ENCODE results near the gene ADAM22.
"Not testable (repeated sequence)": the region's sequence is repeated elsewhere in the genome, so short reads cannot be mapped to it uniquely, and the experiment has no call there.

Gene ADAM22, protein sequence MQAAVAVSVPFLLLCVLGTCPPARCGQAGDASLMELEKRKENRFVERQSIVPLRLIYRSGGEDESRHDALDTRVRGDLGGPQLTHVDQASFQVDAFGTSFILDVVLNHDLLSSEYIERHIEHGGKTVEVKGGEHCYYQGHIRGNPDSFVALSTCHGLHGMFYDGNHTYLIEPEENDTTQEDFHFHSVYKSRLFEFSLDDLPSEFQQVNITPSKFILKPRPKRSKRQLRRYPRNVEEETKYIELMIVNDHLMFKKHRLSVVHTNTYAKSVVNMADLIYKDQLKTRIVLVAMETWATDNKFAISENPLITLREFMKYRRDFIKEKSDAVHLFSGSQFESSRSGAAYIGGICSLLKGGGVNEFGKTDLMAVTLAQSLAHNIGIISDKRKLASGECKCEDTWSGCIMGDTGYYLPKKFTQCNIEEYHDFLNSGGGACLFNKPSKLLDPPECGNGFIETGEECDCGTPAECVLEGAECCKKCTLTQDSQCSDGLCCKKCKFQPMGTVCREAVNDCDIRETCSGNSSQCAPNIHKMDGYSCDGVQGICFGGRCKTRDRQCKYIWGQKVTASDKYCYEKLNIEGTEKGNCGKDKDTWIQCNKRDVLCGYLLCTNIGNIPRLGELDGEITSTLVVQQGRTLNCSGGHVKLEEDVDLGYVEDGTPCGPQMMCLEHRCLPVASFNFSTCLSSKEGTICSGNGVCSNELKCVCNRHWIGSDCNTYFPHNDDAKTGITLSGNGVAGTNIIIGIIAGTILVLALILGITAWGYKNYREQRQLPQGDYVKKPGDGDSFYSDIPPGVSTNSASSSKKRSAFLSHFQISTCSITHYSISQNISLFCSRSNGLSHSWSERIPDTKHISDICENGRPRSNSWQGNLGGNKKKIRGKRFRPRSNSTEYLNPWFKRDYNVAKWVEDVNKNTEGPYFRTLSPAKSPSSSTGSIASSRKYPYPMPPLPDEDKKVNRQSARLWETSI

DNA sequence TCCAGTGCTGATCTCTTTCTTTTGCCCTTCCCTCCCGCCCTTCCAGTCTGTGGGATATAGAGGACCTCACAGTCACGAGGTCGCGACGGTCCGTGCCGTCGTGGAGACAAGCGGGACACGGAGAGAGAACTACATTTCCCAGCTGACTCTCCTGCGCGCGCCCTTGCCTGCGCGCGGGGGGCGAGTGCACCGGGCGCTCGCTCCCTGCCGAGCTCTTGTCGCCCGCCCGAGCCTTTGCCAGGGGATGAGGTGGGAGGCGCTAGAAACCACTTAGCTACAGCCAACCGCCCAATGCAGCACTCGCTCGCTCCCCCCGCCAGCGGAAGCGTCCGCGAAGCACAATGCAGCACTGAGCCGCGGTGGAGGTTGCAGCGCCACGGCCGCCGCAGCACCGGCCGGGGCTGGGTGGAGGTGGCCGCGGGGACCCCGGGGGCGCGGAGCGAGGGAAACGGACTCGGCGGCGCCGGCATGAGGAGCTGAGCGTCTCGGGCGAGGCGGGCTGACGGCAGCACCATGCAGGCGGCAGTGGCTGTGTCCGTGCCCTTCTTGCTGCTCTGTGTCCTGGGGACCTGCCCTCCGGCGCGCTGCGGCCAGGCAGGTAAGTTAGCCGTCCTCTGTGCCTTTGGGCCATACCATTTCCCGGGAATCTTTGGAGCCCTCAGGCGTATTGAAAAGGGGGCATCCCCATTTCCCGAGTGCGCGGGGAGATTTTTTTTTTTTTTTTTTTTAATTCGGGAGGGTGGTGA, at the start of gene ADAM22:
Gene ADAM22 (plus strand): TSS at position 299 of the 746 bp plus-strand sequence. CDS start 215 bp downstream, at position 514.
- peak; percentile 96 for DNase-seq (ENCODE audit: low read depth, low spot score)

DNA sequence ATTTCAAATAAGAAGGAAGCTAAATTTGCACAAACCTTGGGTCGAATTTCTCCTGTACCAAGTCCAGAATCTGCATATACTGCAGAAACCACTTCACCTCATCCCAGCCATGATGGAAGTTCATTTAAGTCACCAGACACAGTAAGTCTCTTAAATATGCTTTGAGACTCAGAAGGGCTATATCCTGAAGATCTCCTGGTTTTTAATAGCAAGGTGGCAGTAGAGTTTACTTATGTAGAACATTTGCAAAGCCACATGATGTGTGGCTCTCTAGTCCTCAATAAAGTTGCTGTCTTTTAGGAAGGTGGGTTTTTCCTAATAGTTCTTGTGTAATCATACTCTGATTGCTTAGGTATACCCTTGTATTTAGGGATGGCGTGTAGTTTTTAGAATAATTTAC, 49.0 kb upstream of the ADAM22 start:
- DNase-seq (ENCODE audit: low read depth, low spot score) = no peak

DNA sequence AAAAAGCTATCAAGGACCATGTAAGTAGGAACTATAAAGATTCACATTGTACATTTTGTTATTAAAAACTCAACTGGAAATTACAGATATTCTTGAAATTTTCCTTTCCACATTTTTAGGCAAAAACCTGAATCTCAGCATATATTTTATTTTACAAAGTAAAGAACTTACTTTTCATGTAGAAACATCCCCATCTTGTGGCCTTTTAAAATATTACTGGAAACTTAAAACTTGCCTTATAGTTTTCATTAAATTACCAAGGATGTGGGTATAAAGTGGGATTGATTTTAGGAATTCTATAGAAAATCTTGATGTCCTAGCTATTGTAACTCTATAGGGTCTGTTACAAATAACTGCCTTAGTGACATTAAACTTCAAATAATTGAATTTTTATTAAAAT, 47.2 kb upstream of the ADAM22 start:
- peak; percentile 41 for DNase-seq (ENCODE audit: low read depth, low spot score)

DNA sequence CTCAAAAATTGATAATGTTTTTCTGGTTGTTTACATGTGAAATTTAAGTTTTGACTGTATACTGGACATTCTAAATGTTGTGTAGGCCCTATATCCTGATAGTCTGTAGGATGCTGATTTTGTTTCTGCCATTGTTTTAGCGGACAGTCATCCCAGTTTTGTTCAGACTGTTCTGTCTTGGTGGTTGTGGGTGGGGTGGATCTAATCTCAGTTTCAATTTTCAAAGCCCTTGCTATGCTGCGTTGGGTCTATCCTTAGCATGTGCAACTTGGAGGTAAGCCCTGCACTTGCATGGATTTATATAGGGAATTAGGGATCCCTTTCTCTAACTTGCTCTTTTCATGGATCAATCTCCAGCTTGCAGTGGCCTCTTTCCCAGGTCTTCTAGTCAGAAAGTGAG, 38.7 kb upstream of the ADAM22 start:
- no peak for DNase-seq (ENCODE audit: low read depth, low spot score)

DNA sequence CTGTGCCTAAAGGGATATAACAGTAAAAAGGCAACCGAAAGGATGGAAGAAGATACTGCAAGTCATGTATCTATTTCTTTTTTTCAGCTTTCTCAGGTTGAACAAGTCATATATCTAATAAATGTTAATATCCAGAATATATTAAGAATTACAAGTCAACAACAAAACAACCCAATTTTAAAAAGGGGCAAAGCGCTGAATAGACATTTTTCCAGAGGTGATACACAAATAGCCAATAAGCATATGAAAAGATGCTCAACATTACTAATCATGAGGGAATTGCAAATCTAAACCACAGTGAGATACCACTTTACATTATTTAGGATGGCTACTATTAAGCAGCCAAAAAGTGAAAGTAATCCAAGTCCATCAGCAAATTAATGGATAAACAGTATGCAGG, 34.8 kb upstream of the ADAM22 start:
- no peak for DNase-seq (ENCODE audit: low read depth, low spot score)

DNA sequence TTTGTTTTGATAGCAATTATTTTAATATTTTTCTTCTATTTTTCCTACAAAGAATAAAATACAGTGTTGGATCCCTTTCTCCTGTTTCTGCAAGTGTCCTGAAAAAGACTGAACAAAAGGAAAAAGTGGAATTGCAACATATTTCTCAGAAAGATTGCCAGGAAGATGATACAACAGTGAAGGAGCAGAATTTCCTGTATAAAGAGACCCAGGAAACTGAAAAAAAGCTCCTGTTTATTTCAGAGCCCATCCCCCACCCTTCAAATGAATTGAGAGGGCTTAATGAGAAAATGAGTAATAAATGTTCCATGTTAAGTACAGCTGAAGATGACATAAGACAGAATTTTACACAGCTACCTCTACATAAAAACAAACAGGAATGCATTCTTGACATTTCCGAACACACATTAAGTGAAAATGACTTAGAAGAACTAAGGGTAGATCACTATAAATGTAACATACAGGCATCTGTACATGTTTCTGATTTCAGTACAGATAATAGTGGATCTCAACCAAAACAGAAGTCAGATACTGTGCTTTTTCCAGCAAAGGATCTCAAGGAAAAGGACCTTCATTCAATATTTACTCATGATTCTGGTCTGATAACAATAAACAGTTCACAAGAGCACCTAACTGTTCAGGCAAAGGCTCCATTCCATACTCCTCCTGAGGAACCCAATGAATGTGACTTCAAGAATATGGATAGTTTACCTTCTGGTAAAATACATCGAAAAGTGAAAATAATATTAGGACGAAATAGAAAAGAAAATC, 26.7 kb upstream of the ADAM22 start:
- not testable (repeated sequence) for DNase-seq (ENCODE audit: low read depth, low spot score)

DNA sequence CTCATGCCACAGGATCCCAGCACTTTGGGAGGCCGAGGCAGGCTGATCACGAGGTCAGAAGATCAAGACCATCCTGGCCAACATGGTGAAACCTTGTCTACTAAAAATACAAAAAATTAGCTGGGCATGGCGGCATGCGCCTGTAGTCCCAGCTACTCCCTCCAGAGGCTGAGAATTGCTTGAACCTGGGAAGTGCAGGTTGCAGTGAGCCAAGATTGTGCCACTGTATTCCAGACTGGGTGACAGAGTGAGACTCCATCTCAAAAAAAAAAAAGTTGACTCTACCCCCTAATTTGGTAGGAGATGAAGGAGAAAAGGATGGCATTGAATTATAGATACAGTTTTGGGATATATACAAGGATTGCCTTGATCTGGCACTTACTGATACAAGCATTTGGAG, 25.2 kb upstream of the ADAM22 start:
- not testable (repeated sequence) for DNase-seq (ENCODE audit: low read depth, low spot score)

DNA sequence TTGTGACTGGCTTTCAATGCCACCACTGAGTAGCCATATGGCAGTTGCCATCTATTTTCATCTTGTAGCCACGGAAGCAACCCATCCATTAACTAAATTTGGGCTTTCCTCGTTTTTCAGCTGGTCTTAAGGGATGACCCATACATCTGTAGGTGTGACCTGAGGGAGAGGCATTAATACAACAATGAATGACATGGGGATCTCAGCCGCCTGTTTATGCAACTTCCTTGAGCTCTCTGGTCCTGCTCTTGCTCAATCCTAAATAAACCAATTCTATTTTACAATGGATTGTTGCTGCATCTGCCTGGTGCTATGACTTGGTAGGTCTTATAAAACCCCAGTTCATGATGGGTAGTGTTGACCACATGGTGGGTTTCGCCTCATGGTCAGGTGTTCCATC, 21.9 kb upstream of the ADAM22 start:
- no peak for DNase-seq (ENCODE audit: low read depth, low spot score)

DNA sequence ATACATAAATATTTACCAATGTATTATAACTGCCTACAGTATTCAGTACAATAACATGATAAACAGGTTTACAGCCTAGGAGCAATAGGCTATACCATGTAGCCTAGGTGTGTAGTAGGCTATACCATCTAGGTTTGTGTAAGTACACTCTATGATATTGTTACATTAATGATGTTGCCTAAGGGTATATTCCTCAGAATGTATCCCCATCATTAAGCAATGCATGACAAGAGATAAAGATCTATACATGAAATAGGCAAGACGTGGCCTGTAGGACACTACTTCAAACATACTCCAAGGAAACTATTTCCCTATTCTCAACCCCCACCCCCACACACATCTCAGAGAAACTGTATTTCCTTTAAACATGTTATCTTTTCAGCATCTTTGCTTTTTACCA, 15.3 kb upstream of the ADAM22 start:
- DNase-seq (ENCODE audit: low read depth, low spot score) = no peak

DNA sequence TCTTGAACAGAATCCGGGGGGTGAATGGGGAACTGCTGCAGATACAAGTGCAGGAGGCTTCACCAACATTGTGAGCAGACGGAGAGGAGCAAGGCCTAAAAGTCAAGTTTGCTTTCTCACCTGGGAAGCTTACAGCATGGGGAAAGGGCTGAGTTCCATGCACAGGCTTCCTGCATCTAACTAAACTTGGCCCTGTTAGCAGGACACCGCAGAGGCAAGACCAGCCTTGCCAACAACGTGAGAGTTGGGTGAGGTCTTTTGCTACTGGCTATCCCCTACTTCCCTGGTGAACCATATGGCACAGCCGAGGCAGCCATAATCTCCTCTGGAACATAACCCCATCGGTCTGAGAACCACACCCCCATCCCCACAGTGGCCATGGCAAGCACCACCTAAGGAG, 14.2 kb upstream of the ADAM22 start:
- no peak for DNase-seq (ENCODE audit: low read depth, low spot score)

DNA sequence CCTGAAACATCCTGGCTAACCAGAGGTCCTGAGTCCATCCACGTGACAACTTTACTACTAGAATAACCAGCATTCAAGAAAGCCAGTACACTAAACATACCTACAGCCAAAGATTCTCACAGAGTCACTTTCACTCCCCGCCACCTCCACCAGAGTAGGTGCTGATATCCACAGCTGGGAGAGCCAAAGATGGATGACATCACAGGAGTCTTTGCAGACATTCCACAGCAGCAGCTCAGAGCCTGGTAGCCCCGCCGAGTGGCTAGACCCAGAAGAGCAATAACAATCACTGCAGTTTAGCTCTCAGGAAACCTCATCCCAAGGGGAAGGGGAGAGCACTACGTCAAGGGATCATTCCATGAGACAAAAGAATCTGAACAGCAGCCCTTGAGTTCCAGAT, 13.5 kb upstream of the ADAM22 start:
- no peak for DNase-seq (ENCODE audit: low read depth, low spot score)

DNA sequence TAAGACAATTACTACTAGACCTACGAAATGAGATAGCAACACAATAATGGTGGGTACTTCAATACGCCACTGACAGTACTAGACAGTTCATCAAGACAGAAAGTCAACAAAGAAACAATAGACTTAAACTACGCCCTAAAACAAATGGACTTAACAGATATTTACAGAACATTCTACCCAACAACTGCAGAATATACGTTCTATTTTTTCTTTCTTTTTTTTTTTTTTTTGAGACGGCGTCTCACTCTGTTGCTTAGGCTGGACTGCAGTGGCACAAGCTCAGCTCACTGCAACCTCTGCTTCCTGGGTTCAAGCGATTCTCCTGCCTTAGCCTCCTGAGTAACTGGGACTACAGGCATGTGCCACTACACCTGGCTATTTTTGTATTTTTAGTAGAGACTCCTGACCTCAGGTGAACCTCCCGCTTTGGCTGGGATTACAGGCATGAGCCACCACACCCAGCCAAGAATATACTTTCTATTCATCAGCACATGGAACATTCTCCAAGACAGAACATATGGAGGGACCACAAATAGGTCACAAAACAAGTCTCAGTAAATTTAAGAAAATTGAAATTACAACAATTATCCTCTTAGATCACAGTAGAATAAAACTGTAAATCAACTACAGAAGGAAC, 11.2 kb upstream of the ADAM22 start:
- not testable (repeated sequence) for DNase-seq (ENCODE audit: low read depth, low spot score)

DNA sequence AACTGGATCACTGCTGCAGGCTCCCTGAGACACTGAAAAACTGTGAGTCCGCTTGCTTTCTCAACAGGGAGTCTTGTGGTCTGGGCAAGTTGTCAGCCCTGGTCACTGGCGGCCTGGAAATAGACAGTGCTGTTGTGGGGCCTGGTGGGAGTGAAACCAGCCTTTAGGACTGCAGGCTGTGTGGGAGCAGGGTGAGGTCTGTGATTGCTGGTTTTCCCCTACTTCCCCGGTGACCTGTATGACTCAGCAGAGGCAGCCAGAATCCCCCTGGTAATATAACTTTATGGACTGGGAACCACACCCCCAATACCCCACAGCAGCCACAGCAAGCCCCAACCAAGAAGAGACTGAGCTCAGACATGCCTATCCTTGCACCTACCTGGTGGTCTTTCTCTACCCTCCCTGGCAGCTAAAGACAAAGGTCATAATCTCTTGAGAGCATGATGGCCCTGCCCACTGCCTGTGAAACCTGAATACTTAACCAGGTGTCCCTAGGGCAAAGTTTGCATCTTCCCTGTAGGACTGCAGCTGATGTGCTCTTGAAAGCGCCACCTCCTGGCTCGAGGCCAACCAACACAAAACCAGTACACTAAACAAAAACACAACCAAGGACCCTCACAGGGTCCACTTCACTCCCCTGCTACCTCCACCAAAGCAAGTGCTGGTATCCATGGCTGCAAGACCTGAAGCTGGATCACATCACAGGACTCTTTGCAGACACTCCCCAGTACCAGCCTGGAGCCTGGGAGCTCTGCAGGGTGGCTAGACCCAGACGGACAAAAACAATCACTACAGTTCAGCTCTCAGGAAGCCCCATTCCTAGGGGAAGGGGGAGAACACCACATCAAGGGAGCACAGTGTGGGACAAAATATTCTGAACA, 7.2 kb upstream of the ADAM22 start:
- peak; percentile 82 for DNase-seq (ENCODE audit: low read depth, low spot score)

DNA sequence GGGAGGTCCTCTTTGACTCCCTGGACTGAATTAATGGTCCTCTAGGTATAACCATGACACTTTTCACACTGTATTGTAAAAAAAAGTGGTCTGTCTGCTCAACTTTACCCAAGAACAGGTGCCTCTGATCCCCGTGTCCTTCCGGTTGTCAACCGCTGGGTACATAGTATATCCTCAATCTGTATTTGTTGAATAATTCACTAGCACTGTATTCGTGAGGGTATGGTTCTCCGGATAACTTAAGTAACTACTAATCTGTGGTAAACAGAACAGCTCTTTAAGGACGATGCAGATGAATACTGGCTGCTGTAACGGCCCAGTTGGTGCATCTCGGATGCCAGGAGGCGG, 472 bp upstream of the ADAM22 start:
- DNase-seq (ENCODE audit: low read depth, low spot score) = no peak

DNA sequence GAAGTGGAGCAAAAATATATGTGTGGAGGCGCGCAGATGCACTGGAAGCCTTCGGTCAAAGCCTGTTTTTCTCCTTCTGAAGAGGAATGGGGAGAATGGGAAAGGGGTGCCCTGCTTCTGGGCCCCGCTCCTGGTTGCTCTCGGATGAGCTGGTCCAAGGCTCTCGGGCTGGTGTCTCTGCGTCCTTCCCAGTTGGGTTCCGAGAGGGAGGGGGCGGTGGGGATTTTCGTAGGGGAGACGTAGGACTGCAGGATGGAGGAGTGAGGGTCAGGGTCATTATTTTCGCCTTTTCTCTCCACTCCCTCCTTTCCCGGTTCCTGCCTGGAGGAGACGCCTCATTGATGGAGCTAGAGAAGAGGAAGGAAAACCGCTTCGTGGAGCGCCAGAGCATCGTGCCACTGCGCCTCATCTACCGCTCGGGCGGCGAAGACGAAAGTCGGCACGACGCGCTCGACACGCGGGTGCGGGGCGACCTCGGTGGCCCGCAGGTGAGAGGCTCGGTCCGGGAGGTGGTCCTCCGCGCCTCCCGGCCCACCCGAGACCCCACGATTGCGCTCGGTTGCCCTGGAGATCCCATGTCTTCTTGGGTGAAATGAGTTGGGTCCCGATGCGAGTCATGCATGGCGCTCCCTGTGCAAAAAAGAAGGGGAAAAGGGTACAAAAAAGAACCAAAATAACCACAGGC, 790 bp downstream of the ADAM22 start:
- peak; percentile 53 for DNase-seq (ENCODE audit: low read depth, low spot score)

DNA sequence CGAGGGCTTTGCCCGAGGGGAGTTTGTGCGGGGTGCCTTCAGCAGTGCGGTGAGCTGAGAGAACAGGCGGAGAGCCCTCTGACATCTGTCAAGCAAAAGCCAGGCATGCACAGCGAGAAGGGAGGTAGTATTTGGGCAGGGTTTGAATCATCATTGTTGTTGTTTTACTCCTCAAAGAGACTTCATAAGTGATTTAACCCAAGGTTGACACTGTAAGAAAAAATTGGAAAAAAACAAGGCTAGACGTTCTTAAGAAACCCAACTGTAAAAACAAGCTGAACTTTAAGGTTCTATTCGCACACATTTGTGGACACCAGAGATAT, 1.3 kb downstream of the ADAM22 start:
- DNase-seq (ENCODE audit: low read depth, low spot score) = no peak

DNA sequence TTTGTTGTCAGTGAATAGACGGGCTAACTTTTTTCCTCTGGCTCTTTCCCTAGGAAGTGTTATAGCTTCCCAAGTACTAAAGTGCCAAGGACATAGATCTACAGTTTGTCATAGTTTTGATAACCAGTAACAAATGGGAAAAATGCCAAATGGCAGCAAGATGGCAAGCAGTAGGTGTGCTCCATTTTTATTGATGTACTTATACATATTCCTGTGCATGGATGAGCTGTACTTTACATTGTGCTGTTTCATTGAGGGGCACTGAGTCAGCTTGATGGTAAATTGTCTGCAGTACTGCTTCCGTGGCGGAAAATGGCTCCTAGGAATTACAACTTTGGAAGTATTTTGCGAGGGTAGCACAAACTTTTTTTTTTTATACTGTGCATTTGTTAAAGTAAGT, 7.1 kb downstream of the ADAM22 start:
- DNase-seq (ENCODE audit: low read depth, low spot score) = no peak

DNA sequence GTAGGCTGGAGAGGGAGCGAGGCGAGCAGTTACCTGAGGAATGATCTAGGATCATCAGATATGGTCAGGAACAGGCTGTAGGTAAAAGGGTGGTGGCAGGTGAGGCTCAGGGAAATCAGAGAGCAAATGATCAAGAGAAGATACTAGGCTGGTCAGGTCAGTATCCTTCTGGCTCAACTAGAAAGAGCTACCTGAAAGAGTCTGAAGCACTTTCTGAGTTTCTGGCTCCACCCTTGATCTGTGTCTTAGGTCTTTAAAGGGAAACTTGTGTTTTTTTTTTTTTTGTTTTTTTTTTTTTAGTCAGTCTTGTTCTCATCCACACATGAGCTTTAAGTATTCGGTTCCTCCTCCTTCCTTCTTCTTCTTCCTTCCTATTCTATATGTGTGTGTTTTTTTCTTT, 10.5 kb downstream of the ADAM22 start:
- no peak for DNase-seq (ENCODE audit: low read depth, low spot score)

DNA sequence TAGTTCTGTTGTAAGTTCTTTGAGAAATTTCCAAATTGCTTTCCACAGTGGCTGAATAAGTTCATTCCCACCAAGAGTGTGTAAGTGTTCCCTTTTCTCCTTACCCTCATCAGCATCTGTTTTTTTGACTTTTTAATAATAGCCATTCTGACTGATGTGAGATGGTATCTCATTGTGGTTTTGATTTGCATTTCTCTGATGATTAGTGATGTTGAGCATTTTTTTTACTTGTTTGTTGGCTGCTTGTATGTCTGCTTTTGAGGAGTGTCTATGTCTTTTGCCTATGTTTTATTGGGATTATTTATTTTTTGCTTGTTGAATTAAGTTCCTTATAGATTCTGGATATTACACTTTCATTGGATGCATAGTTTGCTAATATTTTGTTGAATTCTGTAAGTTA, 11.9 kb downstream of the ADAM22 start:
- DNase-seq (ENCODE audit: low read depth, low spot score) = not testable (repeated sequence)
